ENCODE results near the gene CARM1. TPM values are rescaled to one million over a fixed set of nuclear protein-coding genes. Genes with fewer than 3 reads are reported as not detected.

The CARM1 gene
- total RNA-seq, 4 donors from 2014 or later: 12.2 to 14.8 (median 13.1) TPM

- DNase-seq: no peak
- Histone ChIP-seq H3K4me3 (replicated peaks in 1 of 3) (no peak overlapping the region), H3K9me3 (no peaks in the 10 kb centered on the region), H3K4me1 (no peaks in the 10 kb centered on the region), H3K36me3 (no peaks in the 10 kb centered on the region), H3K27ac (no peak overlapping the region), H3K27me3 (no peaks in the 10 kb centered on the region)
- TF ChIP-seq CTCF (IDR thresholded peaks at IDR 0.05): no peak
- no peak for TF ChIP-seq POLR2A (IDR thresholded peaks at IDR 0.05)
- 86% methylated on average over 2 of the region's 2 CpGs for WGBS, 2 donors
- intact Hi-C loops (cut with DNase I): no loop called here
Measured at GRCh38 chr19:10846500-10847202, 24.7 kb upstream of the CARM1 start.

GRCh38 chr19:10848230-10848856 is 23.0 kb upstream of the CARM1 start, which contains the start of gene C19orf38:
TSS of gene C19orf38 (plus strand) at chr19:10848415. CDS start at chr19:10848509, 94 bp downstream.
- intact Hi-C loops (cut with DNase I): no loop called here
- H3K27ac ChIP-seq: no peak within 1 kb of the TSS
- no peak for DNase-seq

GRCh38 chr19:10850631-10851030 is 20.7 kb upstream of the CARM1 start:
- WGBS, 2 donors: 89 to 93% methylated on average over 5 of the region's 5 CpGs
- no peak for TF ChIP-seq POLR2A (IDR thresholded peaks at IDR 0.05)
- TF ChIP-seq CTCF (IDR thresholded peaks at IDR 0.05): no peak
- intact Hi-C loops (cut with DNase I): no loop called here

More at GRCh38 chr19:10848230-10848856, 23.0 kb upstream of the CARM1 start, which contains the start of gene C19orf38:
- Histone ChIP-seq H3K36me3 (no peaks in the 10 kb centered on the region), H3K27me3 (no peaks in the 10 kb centered on the region), H3K4me3 (replicated peaks in 1 of 3) (no peak within 1 kb of the TSS), H3K9me3 (no peaks in the 10 kb centered on the region), H3K4me1 (no peaks in the 10 kb centered on the region)
- 49 to 60% methylated on average over 12 to 13 of the region's 14 CpGs for WGBS, 2 donors
- no peak for TF ChIP-seq POLR2A (IDR thresholded peaks at IDR 0.05)
- no peak for TF ChIP-seq CTCF (IDR thresholded peaks at IDR 0.05)

GRCh38 chr19:10852098-10852800 is 19.1 kb upstream of the CARM1 start:
- Histone ChIP-seq H3K9me3 (no peaks in the 10 kb centered on the region), H3K36me3 (no peaks in the 10 kb centered on the region), H3K27me3 (no peaks in the 10 kb centered on the region), H3K4me3 (replicated peaks in 1 of 3) (no peak overlapping the region), H3K27ac (no peak overlapping the region), H3K4me1 (no peaks in the 10 kb centered on the region)
- TF ChIP-seq CTCF (IDR thresholded peaks at IDR 0.05): no peak
- no peak for TF ChIP-seq POLR2A (IDR thresholded peaks at IDR 0.05)
- intact Hi-C loops (cut with DNase I): no loop called here
- DNase-seq: no peak
- 87 to 91% methylated on average over 7 of the region's 7 CpGs for WGBS, 2 donors

More at GRCh38 chr19:10850631-10851030, 20.7 kb upstream of the CARM1 start:
- no peak overlapping the region for H3K4me3 ChIP-seq (replicated peaks in 1 of 3)
- H3K27ac ChIP-seq: no peak overlapping the region
- H3K36me3 ChIP-seq: no peaks in the 10 kb centered on the region
- no peaks in the 10 kb centered on the region for H3K4me1 ChIP-seq
- no peak for DNase-seq
- no peaks in the 10 kb centered on the region for H3K27me3 ChIP-seq
- no peaks in the 10 kb centered on the region for H3K9me3 ChIP-seq

Measured in thyroid gland (tissue), 4 donors.